Measurements from ENCODE around the gene TNFRSF1A.
"Not testable (repeated sequence)": the region's sequence is repeated elsewhere in the genome, so short reads cannot be mapped to it uniquely, and the experiment has no call there.

TNFRSF1A gene

GRCh38 chr12:6292606-6293005 lies 49.3 kb downstream of the TNFRSF1A start:
- DNase-seq: no peak

GRCh38 chr12:6289906-6290305 lies 52.0 kb downstream of the TNFRSF1A start:
- not testable (repeated sequence) for DNase-seq

More at GRCh38 chr12:6292606-6293005, 49.3 kb downstream of the TNFRSF1A start:
- TF ChIP-seq POLR2A (IDR thresholded peaks at IDR 0.05; ENCODE audit: low read length) (no peak), GATA1 (IDR thresholded peaks at IDR 0.05; ENCODE audit: low read depth, low read length) (no peak)

- not testable (repeated sequence) for DNase-seq
These were observed 52.8 kb downstream of the TNFRSF1A start for GRCh38 chr12:6289081-6289480.

- TF ChIP-seq POLR2A (IDR thresholded peaks at IDR 0.05; ENCODE audit: low read length) (no peak), GATA1 (IDR thresholded peaks at IDR 0.05; ENCODE audit: low read depth, low read length) (no peak)
- DNase-seq: no peak
These were observed 53.6 kb downstream of the TNFRSF1A start for GRCh38 chr12:6288235-6288634.

GRCh38 chr12:6285532-6286306 lies 56.2 kb downstream of the TNFRSF1A start:
- no peak for DNase-seq
- no peak for TF ChIP-seq GATA1 (IDR thresholded peaks at IDR 0.05; ENCODE audit: low read depth, low read length)
- no peak for TF ChIP-seq POLR2A (IDR thresholded peaks at IDR 0.05; ENCODE audit: low read length)

DNA sequence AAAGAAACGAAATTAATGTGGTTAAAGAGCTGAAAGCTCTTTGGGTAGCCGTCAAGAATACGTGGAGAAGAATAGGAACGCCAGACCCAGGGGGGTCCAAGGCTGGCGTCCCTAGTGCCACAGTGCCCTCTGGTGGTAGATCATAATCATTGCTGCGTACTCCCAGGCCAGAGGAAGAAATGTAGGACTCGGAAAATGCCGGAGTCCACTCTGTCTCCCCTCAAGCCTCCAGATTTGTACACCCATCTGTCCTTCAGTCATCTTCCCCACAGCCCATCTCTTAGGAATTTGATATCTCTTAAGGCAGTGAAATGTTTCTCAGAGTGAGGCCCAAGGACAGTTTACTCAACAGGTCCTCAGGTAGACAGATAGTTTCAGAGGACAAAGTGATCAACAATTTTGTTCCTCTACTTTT lies 56.8 kb downstream of the TNFRSF1A start:
- DNase-seq: peak; percentile 59 to 82
- TF ChIP-seq GATA1 (IDR thresholded peaks at IDR 0.05; ENCODE audit: low read depth, low read length) (no peak), POLR2A (IDR thresholded peaks at IDR 0.05; ENCODE audit: low read length) (no peak)

- no peak for DNase-seq
- TF ChIP-seq POLR2A (IDR thresholded peaks at IDR 0.05; ENCODE audit: low read length) (no peak), GATA1 (IDR thresholded peaks at IDR 0.05; ENCODE audit: low read depth, low read length) (no peak)
These were observed 57.6 kb downstream of the TNFRSF1A start for GRCh38 chr12:6284273-6284672.

- DNase-seq: no peak
- no peak for TF ChIP-seq POLR2A (IDR thresholded peaks at IDR 0.05; ENCODE audit: low read length)
- TF ChIP-seq GATA1 (IDR thresholded peaks at IDR 0.05; ENCODE audit: low read depth, low read length): no peak
These were observed 59.4 kb downstream of the TNFRSF1A start for GRCh38 chr12:6282453-6282840.

- no peak for TF ChIP-seq POLR2A (IDR thresholded peaks at IDR 0.05; ENCODE audit: low read length)
- TF ChIP-seq GATA1 (IDR thresholded peaks at IDR 0.05; ENCODE audit: low read depth, low read length): no peak
- DNase-seq: no peak
These were observed 60.6 kb downstream of the TNFRSF1A start for GRCh38 chr12:6281081-6281809.

DNA sequence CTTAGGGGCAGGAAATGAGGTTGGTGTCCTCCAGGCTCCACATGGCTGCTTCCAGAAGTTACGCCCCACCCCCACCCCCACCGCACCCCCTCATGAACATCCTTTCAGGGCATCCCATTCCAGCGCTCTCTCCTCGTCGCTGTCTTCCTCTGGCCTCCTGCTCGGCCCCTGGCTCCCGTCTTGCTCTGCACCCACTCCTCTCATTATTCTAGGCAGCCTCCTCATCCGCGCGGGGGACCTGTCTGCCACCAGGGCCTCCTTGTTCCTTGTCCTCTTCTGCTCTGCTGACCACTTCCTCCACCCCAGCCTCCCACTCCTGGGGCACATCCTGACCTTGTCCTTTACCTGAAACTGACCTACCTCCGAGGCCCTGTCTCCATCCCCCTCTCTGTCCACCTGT lies 61.2 kb downstream of the TNFRSF1A start:
- DNase-seq: no peak
- TF ChIP-seq POLR2A (IDR thresholded peaks at IDR 0.05; ENCODE audit: low read length): no peak
- TF ChIP-seq GATA1 (IDR thresholded peaks at IDR 0.05; ENCODE audit: low read depth, low read length): no peak

DNA sequence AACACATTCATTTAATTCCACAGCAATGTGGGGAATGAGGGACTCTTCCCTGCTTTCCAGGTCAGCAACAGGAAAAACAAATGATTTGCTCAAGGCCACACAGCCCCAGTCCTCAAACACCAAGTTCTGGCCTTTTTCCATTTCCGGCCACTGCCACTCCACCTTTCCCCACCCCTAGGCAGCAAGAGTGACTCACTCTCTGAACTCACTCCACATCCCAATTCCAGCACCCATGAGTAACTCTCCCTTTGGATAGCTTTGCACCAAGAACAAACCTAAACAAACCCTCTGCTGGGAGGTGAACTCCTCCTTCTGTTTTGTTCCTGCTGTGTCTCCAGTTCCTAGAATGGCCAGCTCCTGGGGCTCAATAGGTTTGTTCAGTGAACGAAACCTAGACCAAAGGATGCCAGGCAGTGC lies 61.8 kb downstream of the TNFRSF1A start:
- DNase-seq: no peak
- TF ChIP-seq POLR2A (IDR thresholded peaks at IDR 0.05; ENCODE audit: low read length) (no peak), GATA1 (IDR thresholded peaks at IDR 0.05; ENCODE audit: low read depth, low read length) (no peak)

- DNase-seq: no peak
- TF ChIP-seq GATA1 (IDR thresholded peaks at IDR 0.05; ENCODE audit: low read depth, low read length) (no peak), POLR2A (IDR thresholded peaks at IDR 0.05; ENCODE audit: low read length) (no peak)
These were observed 62.2 kb downstream of the TNFRSF1A start for GRCh38 chr12:6279631-6280030.

GRCh38 chr12:6279256-6279628 lies 62.6 kb downstream of the TNFRSF1A start:
- no peak for DNase-seq
- TF ChIP-seq GATA1 (IDR thresholded peaks at IDR 0.05; ENCODE audit: low read depth, low read length) (no peak), POLR2A (IDR thresholded peaks at IDR 0.05; ENCODE audit: low read length) (no peak)

Data from erythroblast (primary cell).